ENCODE results near the gene GALNT7. TPM values are rescaled to one million over a fixed set of nuclear protein-coding genes. Genes with fewer than 3 reads are reported as not detected.

Gene GALNT7
- total and polyA plus RNA-seq, 4 donors = 0.65 to 13.0 (median 2.1) TPM

DNA sequence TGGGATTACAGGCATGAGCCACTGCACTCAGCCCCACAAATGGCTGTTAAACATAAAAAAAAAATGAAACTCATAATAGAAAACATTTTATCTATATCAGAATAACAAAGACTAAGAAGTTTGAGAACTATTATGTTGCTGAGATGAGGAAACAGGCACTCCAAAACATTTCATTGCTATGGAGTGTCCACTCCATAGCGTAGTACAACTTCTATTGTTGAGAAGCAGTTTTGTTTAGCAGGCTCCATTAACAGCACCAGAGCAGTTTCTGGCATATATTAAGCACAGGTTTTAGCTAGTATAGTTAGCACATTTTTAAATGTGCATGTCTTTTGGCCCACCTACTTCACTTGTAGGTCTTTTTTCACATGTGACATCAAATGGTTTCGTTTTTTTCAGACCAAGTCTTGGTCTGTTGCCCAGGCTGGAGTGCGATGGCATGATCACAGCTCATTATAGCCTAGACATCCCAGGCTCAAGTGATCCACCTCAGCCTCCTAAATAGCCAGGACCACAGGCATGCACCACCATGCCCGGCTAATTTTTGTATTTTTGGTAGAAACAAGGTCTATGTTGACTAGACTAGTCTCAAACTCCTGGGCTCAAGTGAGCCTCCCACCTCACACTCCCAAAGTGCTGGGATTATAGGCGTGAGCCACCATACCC, 159.8 kb downstream of the GALNT7 start:
- WGBS = 96% methylated on average over 5 of the region's 5 CpGs
- Histone ChIP-seq H3K9me3 (ENCODE audit: control insufficient read depth in 4 of 4, low read length in 3 of 4) (no peaks in the 10 kb centered on the region), H3K9ac (ENCODE audit: low read depth in 1 of 2, low read length in 2 of 2) (no peak overlapping the region), H3K27ac (ENCODE audit: low read depth in 1 of 2, low read length in 2 of 2) (no peak overlapping the region), H3K4me3 (ENCODE audit: low read depth in 1 of 3, low read length in 3 of 3) (no peak overlapping the region), H3K36me3 (ENCODE audit: control insufficient read depth in 4 of 4, insufficient read depth in 3 of 4, low read depth in 1 of 4, low read length in 3 of 4) (peaks cover 0 to 5% (median 3%) of the 10 kb centered on the region in 4 donors), H3K27me3 (ENCODE audit: control insufficient read depth in 4 of 4, insufficient read depth in 4 of 4, low read length in 3 of 4) (no peaks in the 10 kb centered on the region), H3K4me1 (ENCODE audit: control insufficient read depth in 4 of 4, insufficient read depth in 4 of 4, low read length in 3 of 4) (peaks cover 0 to 8% (median 2%) of the 10 kb centered on the region in 4 donors)
- TF ChIP-seq NR2F2 (IDR thresholded peaks at IDR 0.05) = no peak
- TF ChIP-seq, protein P1, sequence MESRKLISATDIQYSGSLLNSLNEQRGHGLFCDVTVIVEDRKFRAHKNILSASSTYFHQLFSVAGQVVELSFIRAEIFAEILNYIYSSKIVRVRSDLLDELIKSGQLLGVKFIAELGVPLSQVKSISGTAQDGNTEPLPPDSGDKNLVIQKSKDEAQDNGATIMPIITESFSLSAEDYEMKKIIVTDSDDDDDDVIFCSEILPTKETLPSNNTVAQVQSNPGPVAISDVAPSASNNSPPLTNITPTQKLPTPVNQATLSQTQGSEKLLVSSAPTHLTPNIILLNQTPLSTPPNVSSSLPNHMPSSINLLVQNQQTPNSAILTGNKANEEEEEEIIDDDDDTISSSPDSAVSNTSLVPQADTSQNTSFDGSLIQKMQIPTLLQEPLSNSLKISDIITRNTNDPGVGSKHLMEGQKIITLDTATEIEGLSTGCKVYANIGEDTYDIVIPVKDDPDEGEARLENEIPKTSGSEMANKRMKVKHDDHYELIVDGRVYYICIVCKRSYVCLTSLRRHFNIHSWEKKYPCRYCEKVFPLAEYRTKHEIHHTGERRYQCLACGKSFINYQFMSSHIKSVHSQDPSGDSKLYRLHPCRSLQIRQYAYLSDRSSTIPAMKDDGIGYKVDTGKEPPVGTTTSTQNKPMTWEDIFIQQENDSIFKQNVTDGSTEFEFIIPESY (IDR thresholded peaks at IDR 0.05) = no peak
- no peak for TF ChIP-seq FOXA1 (IDR thresholded peaks at IDR 0.05)
- no peak for TF ChIP-seq YY1 (IDR thresholded peaks at IDR 0.05)
- no peak for TF ChIP-seq TAF1 (conservative IDR thresholded peaks at IDR 0.05)
- TF ChIP-seq EGR1 (IDR thresholded peaks at IDR 0.05; ENCODE audit: low read depth in 2 of 2) = no peak
- no peak for TF ChIP-seq GABPA (IDR thresholded peaks at IDR 0.05 in 1 of 2, conservative IDR thresholded peaks at IDR 0.05 in 1 of 2)
- no peak for TF ChIP-seq RAD21 (IDR thresholded peaks at IDR 0.05)
- no peak for TF ChIP-seq HNF4G (IDR thresholded peaks at IDR 0.05)
- no peak for TF ChIP-seq CTCF (IDR thresholded peaks at IDR 0.05; ENCODE audit: low read depth, low read length, missing input control)
- DNase-seq (ENCODE audit: low spot score) = no peak

- TF ChIP-seq, protein P2, sequence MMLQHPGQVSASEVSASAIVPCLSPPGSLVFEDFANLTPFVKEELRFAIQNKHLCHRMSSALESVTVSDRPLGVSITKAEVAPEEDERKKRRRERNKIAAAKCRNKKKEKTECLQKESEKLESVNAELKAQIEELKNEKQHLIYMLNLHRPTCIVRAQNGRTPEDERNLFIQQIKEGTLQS (IDR thresholded peaks at IDR 0.05) = no peak
- no peak for TF ChIP-seq FOXA2 (IDR thresholded peaks at IDR 0.05)
- H3K4me3 ChIP-seq (ENCODE audit: low read depth in 1 of 3, low read length in 3 of 3) = no peak overlapping the region
- peaks cover 0 to 5% (median 3%) of the 10 kb centered on the region in 4 donors for H3K36me3 ChIP-seq (ENCODE audit: control insufficient read depth in 4 of 4, insufficient read depth in 3 of 4, low read depth in 1 of 4, low read length in 3 of 4)
- H3K9me3 ChIP-seq (ENCODE audit: control insufficient read depth in 4 of 4, low read length in 3 of 4) = no peaks in the 10 kb centered on the region
- H3K27ac ChIP-seq (ENCODE audit: low read depth in 1 of 2, low read length in 2 of 2) = no peak overlapping the region
- no peak for DNase-seq (ENCODE audit: low spot score)
- no peaks in the 10 kb centered on the region for H3K27me3 ChIP-seq (ENCODE audit: control insufficient read depth in 4 of 4, insufficient read depth in 4 of 4, low read length in 3 of 4)
- peaks cover 0 to 17% (median 9%) of the 10 kb centered on the region in 4 donors for H3K4me1 ChIP-seq (ENCODE audit: control insufficient read depth in 4 of 4, insufficient read depth in 4 of 4, low read length in 3 of 4)
- 94% methylated on average over 2 of the region's 2 CpGs for WGBS
- no peak overlapping the region for H3K9ac ChIP-seq (ENCODE audit: low read depth in 1 of 2, low read length in 2 of 2)
Measured at GRCh38 chr4:173330590-173330989, 162.0 kb downstream of the GALNT7 start.

DNA sequence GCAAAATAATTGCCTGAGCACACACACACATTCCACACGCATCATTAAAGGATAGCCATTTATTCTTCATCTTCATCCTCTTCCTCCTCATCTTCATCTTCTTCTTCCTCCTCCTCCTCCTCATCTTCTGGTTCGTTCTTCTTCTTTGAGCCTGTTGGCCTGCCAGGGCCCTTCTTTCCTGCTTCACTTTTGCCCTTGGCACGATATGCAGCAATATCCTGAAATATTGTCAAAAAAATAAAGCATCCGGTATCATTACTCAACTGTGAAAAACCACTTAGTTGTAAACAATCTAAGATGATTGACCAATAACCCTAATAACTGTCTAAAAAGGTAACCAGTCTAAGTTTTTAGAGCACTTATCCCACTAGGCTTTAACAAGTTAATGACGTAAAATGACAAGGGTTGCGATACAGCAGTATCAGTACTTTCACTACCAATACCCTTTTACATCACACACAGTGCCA, 163.4 kb downstream of the GALNT7 start:
- 60% methylated on average over 6 of the region's 6 CpGs for WGBS
- Histone ChIP-seq H3K27ac (ENCODE audit: low read depth in 1 of 2, low read length in 2 of 2) (no peak overlapping the region), H3K4me3 (ENCODE audit: low read depth in 1 of 3, low read length in 3 of 3) (peak overlapping the region in 1 of 3 donors; percentile 88), H3K9ac (ENCODE audit: low read depth in 1 of 2, low read length in 2 of 2) (no peak overlapping the region), H3K4me1 (ENCODE audit: control insufficient read depth in 4 of 4, insufficient read depth in 4 of 4, low read length in 3 of 4) (peaks cover 0 to 17% (median 9%) of the 10 kb centered on the region in 4 donors), H3K36me3 (ENCODE audit: control insufficient read depth in 4 of 4, insufficient read depth in 3 of 4, low read depth in 1 of 4, low read length in 3 of 4) (peaks cover 0 to 5% (median 3%) of the 10 kb centered on the region in 4 donors), H3K27me3 (ENCODE audit: control insufficient read depth in 4 of 4, insufficient read depth in 4 of 4, low read length in 3 of 4) (no peaks in the 10 kb centered on the region), H3K9me3 (ENCODE audit: control insufficient read depth in 4 of 4, low read length in 3 of 4) (no peaks in the 10 kb centered on the region)
- no peak for TF ChIP-seq TAF1 (conservative IDR thresholded peaks at IDR 0.05)
- no peak for TF ChIP-seq EGR1 (IDR thresholded peaks at IDR 0.05; ENCODE audit: low read depth in 2 of 2)
- TF ChIP-seq NR2F2 (IDR thresholded peaks at IDR 0.05) = no peak
- no peak for TF ChIP-seq JUND (IDR thresholded peaks at IDR 0.05)
- TF ChIP-seq HNF4A (conservative IDR thresholded peaks at IDR 0.05) = no peak
- TF ChIP-seq RXRA (IDR thresholded peaks at IDR 0.05) = no peak
- no peak for TF ChIP-seq HNF4G (IDR thresholded peaks at IDR 0.05)
- TF ChIP-seq MAX (IDR thresholded peaks at IDR 0.05) = no peak
- TF ChIP-seq YY1 (IDR thresholded peaks at IDR 0.05) = no peak
- TF ChIP-seq CTCF (IDR thresholded peaks at IDR 0.05; ENCODE audit: low read depth, low read length, missing input control) = no peak
- no peak for TF ChIP-seq GABPA (IDR thresholded peaks at IDR 0.05 in 1 of 2, conservative IDR thresholded peaks at IDR 0.05 in 1 of 2)
- no peak for TF ChIP-seq SP1 (IDR thresholded peaks at IDR 0.05)
- TF ChIP-seq RAD21 (IDR thresholded peaks at IDR 0.05) = no peak
- TF ChIP-seq, protein P1 (IDR thresholded peaks at IDR 0.05) = no peak
- DNase-seq (ENCODE audit: low spot score) = no peak
